BE2C (cell line): ENCODE data around the gene RAD9A.
"Not testable (repeated sequence)": the region's sequence is repeated elsewhere in the genome, so short reads cannot be mapped to it uniquely, and the experiment has no call there.

Experiments used
- DNase-seq: peaks from one replicate; pipeline ENCODE4 v3.0.0-alpha.2; 2020
- H3K27me3 ChIP-seq: fragments of 250-450 bp; sonication (Bioruptor Pico); 2 replicates; pipeline ENCODE4 v1.5.1; 2020; ENCODE audit warnings: mild to moderate bottlenecking
- H3K36me3 ChIP-seq: fragments of 250-450 bp; sonication (Bioruptor Pico); 2 replicates; pipeline ENCODE4 v1.5.1; 2020; ENCODE audit warnings: mild to moderate bottlenecking
- H3K4me1 ChIP-seq: fragments of 250-450 bp; sonication (Bioruptor Pico); 2 replicates; pipeline ENCODE4 v1.5.1; 2020
- H3K4me3 ChIP-seq: 2 replicates; pipeline ENCODE4 v1.5.1; 2011; ENCODE audit warnings: low read depth, low read length
- H3K9me3 ChIP-seq: fragments of 250-450 bp; sonication (Bioruptor Pico); 2 replicates; pipeline ENCODE4 v1.5.1; 2020
- CTCF ChIP-seq: IDR thresholded peaks from 2 replicates; pipeline ENCODE4 v1.5.1; 2012; ENCODE audit warnings: mild to moderate bottlenecking, low read depth, low read length

RAD9A gene

GRCh38 chr11:67420646-67421429, 29.1 kb downstream of the RAD9A start:
- H3K9me3 ChIP-seq, result no peaks in the 10 kb centered on the region
- H3K4me1 ChIP-seq, result peaks cover 5% of the 10 kb centered on the region
- no peaks in the 10 kb centered on the region for H3K36me3 ChIP-seq
- 0 out of 2 replicates have a peak, but pooled peaks cover 2% of the 10 kb centered on the region for H3K27me3 ChIP-seq
- peak; percentile 100 for DNase-seq
- TF ChIP-seq CTCF, result no peak
- peak overlapping the region; percentile 38 for H3K4me3 ChIP-seq

- no peak for DNase-seq
- H3K27me3 ChIP-seq, result 0 out of 2 replicates have a peak, but pooled peaks cover 2% of the 10 kb centered on the region
- no peaks in the 10 kb centered on the region for H3K9me3 ChIP-seq
- peaks cover 5% of the 10 kb centered on the region for H3K4me1 ChIP-seq
- no peak overlapping the region for H3K4me3 ChIP-seq
- TF ChIP-seq CTCF, result no peak
- no peaks in the 10 kb centered on the region for H3K36me3 ChIP-seq
These were observed 29.7 kb downstream of the RAD9A start for GRCh38 chr11:67421430-67422031.

DNA sequence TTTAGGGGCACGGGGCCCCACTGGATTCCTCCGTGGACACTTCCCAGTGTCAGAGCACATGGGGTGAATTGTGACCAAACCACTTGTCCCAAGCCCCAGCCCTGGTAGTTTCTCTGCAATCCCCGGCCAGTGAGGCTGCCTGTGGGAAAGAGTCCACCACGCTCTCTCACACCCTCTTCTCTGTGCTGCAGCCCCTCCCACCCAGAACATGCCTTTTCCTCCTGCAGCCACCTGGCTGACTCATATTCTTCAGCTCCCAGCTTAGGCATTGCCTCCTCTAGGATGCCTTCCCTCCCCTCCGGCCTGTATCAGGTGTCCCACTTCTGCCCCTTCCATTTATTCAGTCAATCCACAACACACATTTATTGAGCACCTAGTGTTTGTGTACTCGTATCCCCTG, 31.1 kb downstream of the RAD9A start:
- TF ChIP-seq CTCF, result no peak
- Histone ChIP-seq H3K4me3 (no peak overlapping the region), H3K9me3 (no peaks in the 10 kb centered on the region), H3K27me3 (0 out of 2 replicates have a peak, but pooled peaks cover 2% of the 10 kb centered on the region), H3K4me1 (peaks cover 5% of the 10 kb centered on the region), H3K36me3 (no peaks in the 10 kb centered on the region)
- DNase-seq, result no peak

DNA sequence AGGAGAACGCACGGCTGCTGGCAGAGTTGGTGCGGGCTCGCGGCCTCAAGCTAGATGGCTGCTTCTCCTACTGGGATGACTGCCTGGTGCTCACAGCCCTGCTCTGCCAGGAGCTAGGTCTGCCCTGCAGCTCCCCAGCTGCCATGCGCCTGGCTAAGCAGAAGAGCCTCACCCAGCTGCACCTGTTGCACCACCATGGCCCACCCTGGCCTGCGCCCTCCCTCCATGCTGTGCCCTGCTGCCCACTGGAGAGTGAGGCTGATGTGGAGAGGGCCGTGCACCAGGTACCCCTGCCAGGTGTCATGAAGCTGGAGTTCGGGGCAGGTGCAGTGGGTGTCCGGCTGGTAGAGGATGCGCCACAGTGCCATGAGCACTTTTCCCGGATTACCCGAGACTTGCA, 31.7 kb downstream of the RAD9A start:
- H3K4me1 ChIP-seq, result peaks cover 5% of the 10 kb centered on the region
- H3K36me3 ChIP-seq, result no peaks in the 10 kb centered on the region
- no peak overlapping the region for H3K4me3 ChIP-seq
- H3K27me3 ChIP-seq, result 0 out of 2 replicates have a peak, but pooled peaks cover 2% of the 10 kb centered on the region
- no peak for DNase-seq
- TF ChIP-seq CTCF, result no peak
- no peaks in the 10 kb centered on the region for H3K9me3 ChIP-seq

DNA sequence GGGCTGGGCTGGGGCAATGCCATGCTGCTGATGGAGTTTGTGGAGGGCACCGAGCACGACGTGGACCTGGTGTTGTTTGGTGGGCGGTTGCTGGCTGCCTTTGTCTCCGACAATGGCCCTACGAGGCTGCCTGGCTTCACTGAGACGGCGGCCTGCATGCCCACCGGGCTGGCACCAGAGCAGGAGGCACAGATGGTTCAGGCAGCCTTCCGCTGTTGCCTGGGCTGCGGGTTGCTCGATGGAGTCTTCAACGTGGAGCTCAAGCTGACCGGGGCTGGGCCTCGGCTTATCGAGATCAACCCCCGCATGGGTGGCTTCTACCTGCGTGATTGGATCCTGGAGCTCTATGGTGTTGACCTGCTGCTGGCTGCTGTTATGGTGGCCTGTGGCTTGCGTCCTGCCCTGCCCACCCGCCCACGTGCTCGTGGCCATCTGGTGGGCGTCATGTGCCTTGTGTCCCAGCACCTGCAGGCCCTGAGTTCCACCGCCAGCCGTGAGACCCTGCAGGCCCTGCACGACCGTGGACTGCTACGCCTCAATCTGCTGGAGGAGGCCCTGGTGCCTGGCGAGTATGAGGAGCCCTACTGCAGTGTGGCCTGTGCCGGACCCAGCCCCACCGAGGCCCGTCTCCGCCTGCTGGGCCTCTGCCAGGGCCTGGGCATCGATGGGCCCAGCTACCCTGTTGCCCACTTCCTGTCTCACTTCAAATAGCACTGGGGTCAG, 32.3 kb downstream of the RAD9A start:
- DNase-seq, result no peak
- Histone ChIP-seq H3K9me3 (no peaks in the 10 kb centered on the region), H3K4me1 (peaks cover 5% of the 10 kb centered on the region), H3K4me3 (no peak overlapping the region), H3K36me3 (no peaks in the 10 kb centered on the region), H3K27me3 (0 out of 2 replicates have a peak, but pooled peaks cover 2% of the 10 kb centered on the region)
- no peak for TF ChIP-seq CTCF

GRCh38 chr11:67427364-67427859, 35.6 kb downstream of the RAD9A start:
- Histone ChIP-seq H3K4me3 (peak overlapping the region; percentile 99), H3K36me3 (peaks cover 21% of the 10 kb centered on the region)
- DNase-seq, H3K9me3 ChIP-seq, H3K4me1 ChIP-seq, H3K27me3 ChIP-seq: not testable (repeated sequence)
